GM18499 (cell line): ENCODE measurements around the gene ADCY9.
"Not testable (repeated sequence)": the region's sequence is repeated elsewhere in the genome, so short reads cannot be mapped to it uniquely, and the experiment has no call there.

ENCODE experiments used
- ATAC-seq: cut with Tn5 transposase; IDR thresholded peaks from one replicate; pipeline ENCODE4 v1.9.1; 2021; ENCODE audit warnings: moderate number of reproducible peaks; ENCODE audit not compliant: insufficient read depth, unreplicated experiment

Gene ADCY9

GRCh38 chr16:4073150-4073549 is 43.1 kb downstream of the ADCY9 start:
- not testable (repeated sequence) for ATAC-seq

- ATAC-seq, result no peak
Measured at GRCh38 chr16:4071686-4072561, 44.3 kb downstream of the ADCY9 start.

GRCh38 chr16:4070936-4071335 is 45.3 kb downstream of the ADCY9 start:
- ATAC-seq, result no peak

GRCh38 chr16:4067262-4068001 is 48.8 kb downstream of the ADCY9 start:
- ATAC-seq, result no peak

GRCh38 chr16:4064950-4065352 is 51.3 kb downstream of the ADCY9 start:
- no peak for ATAC-seq

GRCh38 chr16:4062212-4062802 is 53.9 kb downstream of the ADCY9 start:
- ATAC-seq, result no peak

- no peak for ATAC-seq
Measured at GRCh38 chr16:4060823-4061222, 55.4 kb downstream of the ADCY9 start.

- ATAC-seq, result no peak
Measured at GRCh38 chr16:4060009-4060408, 56.2 kb downstream of the ADCY9 start.

- no peak for ATAC-seq
Measured at GRCh38 chr16:4058386-4058785, 57.9 kb downstream of the ADCY9 start.

GRCh38 chr16:4057439-4057877 is 58.8 kb downstream of the ADCY9 start:
- ATAC-seq, result no peak

GRCh38 chr16:4056161-4057105 is 59.8 kb downstream of the ADCY9 start:
- no peak for ATAC-seq

GRCh38 chr16:4055748-4056147 is 60.5 kb downstream of the ADCY9 start:
- ATAC-seq, result no peak

GRCh38 chr16:4053301-4053845 is 62.9 kb downstream of the ADCY9 start:
- no peak for ATAC-seq

- ATAC-seq, result no peak
Measured at GRCh38 chr16:4052801-4053293, 63.4 kb downstream of the ADCY9 start.

GRCh38 chr16:4052096-4052495 is 64.1 kb downstream of the ADCY9 start:
- ATAC-seq, result no peak

- no peak for ATAC-seq
Measured at GRCh38 chr16:4051591-4051990, 64.7 kb downstream of the ADCY9 start.

GRCh38 chr16:4049031-4049430 is 67.2 kb downstream of the ADCY9 start:
- no peak for ATAC-seq

GRCh38 chr16:4048481-4048880 is 67.8 kb downstream of the ADCY9 start:
- ATAC-seq, result no peak

GRCh38 chr16:4046221-4046620 is 70.0 kb downstream of the ADCY9 start:
- no peak for ATAC-seq

GRCh38 chr16:4045561-4045960 is 70.7 kb downstream of the ADCY9 start:
- not testable (repeated sequence) for ATAC-seq
